ENCODE results near the gene ZNF883.

Gene ZNF883

GRCh38 chr9:112917987-112918362, 94.0 kb downstream of the ZNF883 start:
- no peak for DNase-seq (ENCODE audit: low spot score)

- DNase-seq (ENCODE audit: low spot score) = no peak
Measured at GRCh38 chr9:112917047-112917986, 94.7 kb downstream of the ZNF883 start.

- no peak for DNase-seq (ENCODE audit: low spot score)
Measured at GRCh38 chr9:112914524-112914923, 97.5 kb downstream of the ZNF883 start.

GRCh38 chr9:112913326-112913725, 98.7 kb downstream of the ZNF883 start:
- DNase-seq (ENCODE audit: low spot score) = no peak

GRCh38 chr9:112912636-112913035, 99.4 kb downstream of the ZNF883 start:
- no peak for DNase-seq (ENCODE audit: low spot score)

- DNase-seq (ENCODE audit: low spot score) = no peak
Measured at GRCh38 chr9:112911736-112912135, 100.3 kb downstream of the ZNF883 start.

Measured in activated CD4-positive, alpha-beta T cell treated with anti-CD3 and anti-CD28 coated beads, Interleukin-2, Interleukin-4, amounts not matched to agents 100 ng/mL and 50 ng/mL, durations not matched to agents 16 hours and 8 hours (primary cell).